ENCODE data around the gene CCDC188. TPM values are rescaled to one million over a fixed set of nuclear protein-coding genes. Genes with fewer than 3 reads are reported as not detected.
A peak's percentile ranks its signal among the peaks of the same experiment; 100 is the strongest.

CCDC188 gene
- total RNA-seq, 1 experiment from 2014 or later = not detected

GRCh38 chr22:20116376-20116950 is 34.4 kb downstream of the CCDC188 start:
- Histone ChIP-seq H2BK15ac (ENCODE audit: low read depth, low read length) (peak overlapping the region; percentile 37; the same call in 1 of the 2 replicates), H2AFZ (ENCODE audit: low read length) (no peak overlapping the region), H3K79me2 (ENCODE audit: insufficient read depth, low read length) (peaks cover 33% of the 10 kb centered on the region)

More at GRCh38 chr22:20116376-20116950, 34.4 kb downstream of the CCDC188 start:
- H3K4ac ChIP-seq (ENCODE audit: low read depth, low read length) = 0 out of 2 replicates have a peak overlapping the region, but pooled peaks have one; percentile 15
- no peaks in the 10 kb centered on the region for H4K20me1 ChIP-seq (ENCODE audit: control insufficient read depth, insufficient read depth, insufficient read length)
- H3K4me2 ChIP-seq (ENCODE audit: insufficient read depth, insufficient read length, low read length) = peak overlapping the region; percentile 66
- H3K36me3 Mint-ChIP-seq (ENCODE audit: insufficient read depth in 1 of 3, low read depth in 3 of 3) = peaks cover 36 to 59% (median 52%) of the 10 kb centered on the region in 3 experiments
- no peak overlapping the region for H4K91ac ChIP-seq (ENCODE audit: insufficient read length, low read depth, low read length)
- H2BK120ac ChIP-seq (ENCODE audit: low read depth, low read length, poor library complexity, severe bottlenecking) = no peak overlapping the region
- TF ChIP-seq, protein P1, sequence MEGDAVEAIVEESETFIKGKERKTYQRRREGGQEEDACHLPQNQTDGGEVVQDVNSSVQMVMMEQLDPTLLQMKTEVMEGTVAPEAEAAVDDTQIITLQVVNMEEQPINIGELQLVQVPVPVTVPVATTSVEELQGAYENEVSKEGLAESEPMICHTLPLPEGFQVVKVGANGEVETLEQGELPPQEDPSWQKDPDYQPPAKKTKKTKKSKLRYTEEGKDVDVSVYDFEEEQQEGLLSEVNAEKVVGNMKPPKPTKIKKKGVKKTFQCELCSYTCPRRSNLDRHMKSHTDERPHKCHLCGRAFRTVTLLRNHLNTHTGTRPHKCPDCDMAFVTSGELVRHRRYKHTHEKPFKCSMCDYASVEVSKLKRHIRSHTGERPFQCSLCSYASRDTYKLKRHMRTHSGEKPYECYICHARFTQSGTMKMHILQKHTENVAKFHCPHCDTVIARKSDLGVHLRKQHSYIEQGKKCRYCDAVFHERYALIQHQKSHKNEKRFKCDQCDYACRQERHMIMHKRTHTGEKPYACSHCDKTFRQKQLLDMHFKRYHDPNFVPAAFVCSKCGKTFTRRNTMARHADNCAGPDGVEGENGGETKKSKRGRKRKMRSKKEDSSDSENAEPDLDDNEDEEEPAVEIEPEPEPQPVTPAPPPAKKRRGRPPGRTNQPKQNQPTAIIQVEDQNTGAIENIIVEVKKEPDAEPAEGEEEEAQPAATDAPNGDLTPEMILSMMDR (conservative IDR thresholded peaks at IDR 0.05) = no peak
- H4K5ac ChIP-seq (ENCODE audit: insufficient read length, low read depth, low read length) = no peak overlapping the region
- H3K4me1 Mint-ChIP-seq = peaks cover 12 to 14% of the 10 kb centered on the region in 2 experiments
- no peaks in the 10 kb centered on the region for H3K27me3 ChIP-seq (ENCODE audit: insufficient read depth, low read length)
- no peak overlapping the region for H2BK12ac ChIP-seq (ENCODE audit: insufficient read length, low read depth, low read length)
- no peak overlapping the region for H3K23ac ChIP-seq (ENCODE audit: insufficient read length, low read depth, low read length)
- peaks cover 12% of the 10 kb centered on the region for H3K79me1 ChIP-seq (ENCODE audit: insufficient read depth, low read depth, low read length, poor library complexity, severe bottlenecking)
- no peak overlapping the region for H2BK20ac ChIP-seq (ENCODE audit: low read depth, low read length, poor library complexity, severe bottlenecking)
- peak overlapping the region; percentile 88; the same call in 1 of the 2 replicates for H3K14ac ChIP-seq (ENCODE audit: insufficient read depth, low read length)
- DNase-seq = no peak
- H3K23me2 ChIP-seq (ENCODE audit: insufficient read length, low read depth, low read length, poor library complexity, severe bottlenecking) = peaks cover 8% of the 10 kb centered on the region
- no peaks in the 10 kb centered on the region for H3K4me1 ChIP-seq (ENCODE audit: insufficient read depth, low read length)
- H3K27ac ChIP-seq (ENCODE audit: insufficient read length, low read depth, low read length) = no peak overlapping the region
- no peaks in the 10 kb centered on the region for H3K9me3 ChIP-seq (ENCODE audit: control insufficient read depth, low read depth, low read length)
- no CpG with 5 or more reads among the region's 27 CpGs for WGBS (ENCODE audit: extremely low coverage, insufficient read length, low lambda C conversion rate)
- peak overlapping the region; percentile 85 to 91 for H3K4me3 Mint-ChIP-seq
- H3K9ac ChIP-seq (ENCODE audit: extremely low read depth, insufficient read length, low read length) = peak overlapping the region; percentile 82
- no peak overlapping the region for H2AK5ac ChIP-seq (ENCODE audit: insufficient read length, low read length)
- H3K56ac ChIP-seq (ENCODE audit: insufficient read length, low read depth, low read length) = no peak overlapping the region
- H3K9me3 Mint-ChIP-seq = no peaks in the 10 kb centered on the region
- H3K18ac ChIP-seq (ENCODE audit: insufficient read length, low read depth, low read length) = peak overlapping the region; percentile 71
- no peaks in the 10 kb centered on the region for H3K27me3 Mint-ChIP-seq (ENCODE audit: low read depth)
- no peak overlapping the region for H2BK5ac ChIP-seq (ENCODE audit: insufficient read length, low read length)
- H4K8ac ChIP-seq (replicated peaks; ENCODE audit: insufficient read length, low read depth, low read length) = no peak overlapping the region
- no peak overlapping the region for H3T11ph ChIP-seq (ENCODE audit: low read length)
- peak overlapping the region in 2 of 3 experiments; percentile 77 to 85; a peak in 5 of 7 replicates for H3K27ac Mint-ChIP-seq

Data from H9 (cell line).